RKO (cell line): ENCODE data around the gene PPP2R5C.
A peak's percentile ranks its signal among the peaks of the same experiment; 100 is the strongest.

Experiments
- DNase-seq: peaks from one replicate; pipeline ENCODE4 v3.0.0-alpha.2; 2016; ENCODE audit warnings: low spot score

Gene PPP2R5C

GRCh38 chr14:101887219-101887618 lies 125.7 kb downstream of the PPP2R5C start:
- DNase-seq, result no peak

GRCh38 chr14:101888182-101888581 lies 126.7 kb downstream of the PPP2R5C start:
- no peak for DNase-seq

- DNase-seq, result no peak
Measured at GRCh38 chr14:101889366-101889765, 127.9 kb downstream of the PPP2R5C start.

GRCh38 chr14:101889898-101890297 lies 128.4 kb downstream of the PPP2R5C start:
- peak; percentile 5 for DNase-seq

GRCh38 chr14:101891471-101891870 lies 130.0 kb downstream of the PPP2R5C start:
- DNase-seq, result no peak

- DNase-seq, result no peak
Measured at GRCh38 chr14:101893759-101894158, 132.2 kb downstream of the PPP2R5C start.

GRCh38 chr14:101894365-101895081 lies 133.0 kb downstream of the PPP2R5C start:
- no peak for DNase-seq

GRCh38 chr14:101895256-101895655 lies 133.7 kb downstream of the PPP2R5C start:
- DNase-seq, result no peak

GRCh38 chr14:101897326-101897725 lies 135.8 kb downstream of the PPP2R5C start:
- DNase-seq, result no peak

- no peak for DNase-seq
Measured at GRCh38 chr14:101898416-101898815, 136.9 kb downstream of the PPP2R5C start.

GRCh38 chr14:101899263-101899662 lies 137.8 kb downstream of the PPP2R5C start:
- DNase-seq, result no peak

- DNase-seq, result no peak
Measured at GRCh38 chr14:101900253-101900652, 138.7 kb downstream of the PPP2R5C start.

- no peak for DNase-seq
Measured at GRCh38 chr14:101903111-101903561, 141.6 kb downstream of the PPP2R5C start.

GRCh38 chr14:101905614-101906013 lies 144.1 kb downstream of the PPP2R5C start:
- no peak for DNase-seq

- DNase-seq, result no peak
Measured at GRCh38 chr14:101906645-101907044, 145.1 kb downstream of the PPP2R5C start.

GRCh38 chr14:101907619-101908018 lies 146.1 kb downstream of the PPP2R5C start:
- DNase-seq, result no peak

- no peak for DNase-seq
Measured at GRCh38 chr14:101908795-101909194, 147.3 kb downstream of the PPP2R5C start.

- no peak for DNase-seq
Measured at GRCh38 chr14:101909371-101910096, 148.0 kb downstream of the PPP2R5C start.

- no peak for DNase-seq
Measured at GRCh38 chr14:101912841-101913240, 151.3 kb downstream of the PPP2R5C start.

- DNase-seq, result no peak
Measured at GRCh38 chr14:101914083-101914482, 152.6 kb downstream of the PPP2R5C start.

- no peak for DNase-seq
Measured at GRCh38 chr14:101915871-101916815, 154.6 kb downstream of the PPP2R5C start.

GRCh38 chr14:101916816-101917412 lies 155.4 kb downstream of the PPP2R5C start:
- no peak for DNase-seq
